GM12801 (cell line): ENCODE measurements around the gene TBC1D26.

Experiments
- CTCF ChIP-seq: IDR thresholded peaks from one replicate; pipeline ENCODE4 v1.5.1; 2011; ENCODE audit warnings: control low read depth; ENCODE audit not compliant: insufficient read length; ENCODE audit errors: extremely low read depth

TBC1D26 gene

GRCh38 chr17:15780188-15780587 is 48.1 kb downstream of the TBC1D26 start:
- no peak for TF ChIP-seq CTCF

- no peak for TF ChIP-seq CTCF
Measured at GRCh38 chr17:15782866-15783265, 50.8 kb downstream of the TBC1D26 start.

- TF ChIP-seq CTCF = no peak
Measured at GRCh38 chr17:15783461-15783860, 51.4 kb downstream of the TBC1D26 start.
